Common myeloid progenitor, CD34-positive (primary cell): Measurements from ENCODE around the gene CABP5.

ENCODE experiments used
- CTCF ChIA-PET: fragments of 350-600 bp; sonication (Branson Sonifier 250); formaldehyde crosslinking; loops from one replicate; lab custom pipeline; 2021; ENCODE audit warnings: antibody characterized with exemption; lab: Charles Lee
- POLR2A ChIA-PET: fragments of 350-600 bp; sonication (Branson Sonifier 250); formaldehyde crosslinking; loops from one replicate; lab custom pipeline; 2021; ENCODE audit warnings: antibody characterized with exemption; lab: Charles Lee
- DNase-seq, 3 donors: peaks; one replicate each; pipeline versions ENCODE4 v3.0.0 to v3.0.0-alpha.2; 2013
- H3K27ac ChIP-seq, 2 experiments: 1 replicate in 1 of 2; 2 replicates in 1 of 2; pipeline ENCODE4 v1.7.0; 2013; ENCODE audit warnings: inconsistent platforms in 2 of 2, low read length in 2 of 2, mild to moderate bottlenecking in 2 of 2, low read depth in 1 of 2, moderate library complexity in 1 of 2; ENCODE audit not compliant: severe bottlenecking in 2 of 2, insufficient read depth in 1 of 2, poor library complexity in 1 of 2
- H3K27me3 ChIP-seq, 5 experiments: replicated peaks in 2 of 5; 1 replicate in 3 of 5; 2 replicates in 2 of 5; pipeline versions ENCODE4 v1.6.1 to v1.7.0; 2013; ENCODE audit warnings: low read length in 4 of 5, mild to moderate bottlenecking in 2 of 5, moderate library complexity in 2 of 5, inconsistent platforms in 1 of 5; ENCODE audit not compliant: insufficient read depth in 5 of 5, control insufficient read depth in 4 of 5
- H3K36me3 ChIP-seq, 4 experiments: 1 replicate in 2 of 4; 2 replicates in 2 of 4; pipeline versions ENCODE4 v1.6.1 to v1.7.0; 2013; ENCODE audit warnings: low read length in 3 of 4, control low read depth in 1 of 4, mild to moderate bottlenecking in 1 of 4; ENCODE audit not compliant: control insufficient read depth in 4 of 4, insufficient read depth in 4 of 4
- H3K4me1 ChIP-seq, 4 experiments: 1 replicate in 3 of 4; 2 replicates in 1 of 4; pipeline versions ENCODE4 v1.6.1 to v1.7.1; 2013; ENCODE audit warnings: low read length in 3 of 4, mild to moderate bottlenecking in 3 of 4, control low read depth in 1 of 4, inconsistent platforms in 1 of 4, moderate library complexity in 1 of 4; ENCODE audit not compliant: control insufficient read depth in 4 of 4, insufficient read depth in 4 of 4; ENCODE audit errors: control extremely low read depth in 1 of 4
- H3K4me3 ChIP-seq, 7 experiments: 1 replicate in 4 of 7; 2 replicates in 3 of 7; pipeline versions ENCODE4 v1.5.1 to v1.7.0; 2013; ENCODE audit warnings: mild to moderate bottlenecking in 7 of 7, low read length in 6 of 7, moderate library complexity in 6 of 7, inconsistent platforms in 2 of 7, low read depth in 2 of 7, control low read depth in 1 of 7; ENCODE audit not compliant: insufficient read depth in 4 of 7, control insufficient read depth in 1 of 7; ENCODE audit errors: extremely low read depth in 1 of 7
- H3K9me3 ChIP-seq, 5 experiments: 1 replicate in 4 of 5; 2 replicates in 1 of 5; pipeline versions ENCODE4 v1.6.1 to v1.7.1; 2013; ENCODE audit warnings: low read length in 4 of 5, mild to moderate bottlenecking in 2 of 5, inconsistent platforms in 1 of 5, low read depth in 1 of 5, moderate library complexity in 1 of 5; ENCODE audit not compliant: control insufficient read depth in 4 of 5, insufficient read depth in 2 of 5; ENCODE audit errors: control extremely low read depth in 1 of 5
- WGBS: methylation state at CpG from one replicate; pipeline ENCODE4 v1.1.5; 2013; ENCODE audit not compliant: insufficient coverage; 5-methylcytosine and 5-hydroxymethylcytosine counted together

Gene CABP5

GRCh38 chr19:48006762-48007161 lies 37.1 kb downstream of the CABP5 start:
- Histone ChIP-seq H3K4me1 (no peaks in the 10 kb centered on the region), H3K4me3 (no peak overlapping the region), H3K36me3 (no peaks in the 10 kb centered on the region), H3K27ac (no peak overlapping the region), H3K9me3 (peaks cover 0 to 6% (median 3%) of the 10 kb centered on the region in 5 experiments), H3K27me3 (no peaks in the 10 kb centered on the region)
- POLR2A ChIA-PET, result no interaction called here
- CTCF ChIA-PET, result no interaction called here
- 87% methylated on average over 5 of the region's 6 CpGs for WGBS
- DNase-seq, result peak in 2 of 3 donors; percentile 2 to 3

GRCh38 chr19:48004236-48004635 lies 39.6 kb downstream of the CABP5 start:
- Histone ChIP-seq H3K36me3 (no peaks in the 10 kb centered on the region), H3K4me3 (no peak overlapping the region), H3K27ac (no peak overlapping the region), H3K27me3 (no peaks in the 10 kb centered on the region), H3K4me1 (no peaks in the 10 kb centered on the region), H3K9me3 (peaks cover 0 to 8% (median 3%) of the 10 kb centered on the region in 5 experiments)
- ChIA-PET CTCF (no interaction called here), POLR2A (no interaction called here)
- no peak for DNase-seq
- WGBS, result 86% methylated on average over 6 of the region's 6 CpGs

- CTCF ChIA-PET, result no interaction called here
- 95% methylated on average over 5 of the region's 6 CpGs for WGBS
These were observed 43.0 kb downstream of the CABP5 start for GRCh38 chr19:48000846-48001245.

GRCh38 chr19:47998800-47999199 lies 45.1 kb downstream of the CABP5 start:
- CTCF ChIA-PET, result interaction anchor here (0.6 kb wide), 1 partner anchor 199 kb away, joined by 4 read pairs; no protein-coding TSS in a partner anchor
- WGBS, result 80% methylated on average over 6 of the region's 6 CpGs
- H3K27ac ChIP-seq, result no peak overlapping the region
- POLR2A ChIA-PET, result no interaction called here
- no peaks in the 10 kb centered on the region for H3K4me1 ChIP-seq
- H3K27me3 ChIP-seq, result peaks cover 2 to 9% (median 4%) of the 10 kb centered on the region in 5 experiments
- no peak for DNase-seq
- H3K9me3 ChIP-seq, result peaks cover 0 to 6% (median 0%) of the 10 kb centered on the region in 5 experiments
- H3K4me3 ChIP-seq, result no peak overlapping the region
- H3K36me3 ChIP-seq, result no peaks in the 10 kb centered on the region

More at GRCh38 chr19:48000846-48001245, 43.0 kb downstream of the CABP5 start:
- peaks cover 0 to 1% (median 0%) of the 10 kb centered on the region in 5 experiments for H3K27me3 ChIP-seq
- no peak overlapping the region for H3K4me3 ChIP-seq
- peaks cover 0 to 6% (median 0%) of the 10 kb centered on the region in 5 experiments for H3K9me3 ChIP-seq
- no peak overlapping the region for H3K27ac ChIP-seq
- no peaks in the 10 kb centered on the region for H3K4me1 ChIP-seq
- no peak for DNase-seq
- POLR2A ChIA-PET, result no interaction called here
- H3K36me3 ChIP-seq, result no peaks in the 10 kb centered on the region

GRCh38 chr19:47996230-47996727 lies 47.6 kb downstream of the CABP5 start:
- peaks cover 2 to 20% (median 4%) of the 10 kb centered on the region in 5 experiments for H3K27me3 ChIP-seq
- CTCF ChIA-PET, result no interaction called here

GRCh38 chr19:47994209-47994802 lies 49.6 kb downstream of the CABP5 start, which contains the start of gene ELSPBP1:
ELSPBP1 (plus strand) TSS chr19:47994632; CDS start chr19:48008668, 14,036 bp downstream.
- Histone ChIP-seq H3K4me1 (no peaks in the 10 kb centered on the region), H3K36me3 (no peaks in the 10 kb centered on the region), H3K27me3 (peaks cover 2 to 31% (median 4%) of the 10 kb centered on the region in 5 experiments), H3K27ac (no peak within 1 kb of the TSS), H3K9me3 (no peaks in the 10 kb centered on the region), H3K4me3 (no peak within 1 kb of the TSS)
- no peak for DNase-seq
- CTCF ChIA-PET, result no interaction called here
- WGBS, result 74% methylated on average over 5 of the region's 5 CpGs
- POLR2A ChIA-PET, result interaction anchor here (0.6 kb wide), 1 partner anchor 156 kb away, joined by 4 read pairs; no protein-coding TSS in a partner anchor

More at GRCh38 chr19:47996230-47996727, 47.6 kb downstream of the CABP5 start:
- H3K4me1 ChIP-seq, result no peaks in the 10 kb centered on the region
- H3K9me3 ChIP-seq, result peaks cover 0 to 6% (median 0%) of the 10 kb centered on the region in 5 experiments
- H3K4me3 ChIP-seq, result no peak overlapping the region
- H3K36me3 ChIP-seq, result no peaks in the 10 kb centered on the region
- DNase-seq, result no peak
- POLR2A ChIA-PET, result no interaction called here
- no peak overlapping the region for H3K27ac ChIP-seq
- WGBS, result 100% methylated on average over 1 of the region's 1 CpG

- peaks cover 2 to 41% (median 4%) of the 10 kb centered on the region in 5 experiments for H3K27me3 ChIP-seq
- POLR2A ChIA-PET, result no interaction called here
- no peaks in the 10 kb centered on the region for H3K4me1 ChIP-seq
- no peak within 1 kb of the TSS for H3K27ac ChIP-seq
- 73% methylated on average over 1 of the region's 2 CpGs for WGBS
- CTCF ChIA-PET, result no interaction called here
- no peak within 1 kb of the TSS for H3K4me3 ChIP-seq
- no peaks in the 10 kb centered on the region for H3K36me3 ChIP-seq
- DNase-seq, result no peak
- H3K9me3 ChIP-seq, result no peaks in the 10 kb centered on the region
These were observed 51.8 kb downstream of the CABP5 start, which contains the start of gene BSPH1 for GRCh38 chr19:47992070-47992469. BSPH1 (minus strand) TSS chr19:47992170; CDS start chr19:47992081, 89 bp downstream.
